HG02642 (cell line): Measurements from ENCODE around the gene FCHSD2.

ENCODE experiments used
- ATAC-seq: cut with Tn5 transposase; IDR thresholded peaks from one replicate; pipeline ENCODE4 v1.9.1; 2021; ENCODE audit warnings: mild to moderate bottlenecking; ENCODE audit not compliant: unreplicated experiment, poor library complexity

Gene FCHSD2

DNA sequence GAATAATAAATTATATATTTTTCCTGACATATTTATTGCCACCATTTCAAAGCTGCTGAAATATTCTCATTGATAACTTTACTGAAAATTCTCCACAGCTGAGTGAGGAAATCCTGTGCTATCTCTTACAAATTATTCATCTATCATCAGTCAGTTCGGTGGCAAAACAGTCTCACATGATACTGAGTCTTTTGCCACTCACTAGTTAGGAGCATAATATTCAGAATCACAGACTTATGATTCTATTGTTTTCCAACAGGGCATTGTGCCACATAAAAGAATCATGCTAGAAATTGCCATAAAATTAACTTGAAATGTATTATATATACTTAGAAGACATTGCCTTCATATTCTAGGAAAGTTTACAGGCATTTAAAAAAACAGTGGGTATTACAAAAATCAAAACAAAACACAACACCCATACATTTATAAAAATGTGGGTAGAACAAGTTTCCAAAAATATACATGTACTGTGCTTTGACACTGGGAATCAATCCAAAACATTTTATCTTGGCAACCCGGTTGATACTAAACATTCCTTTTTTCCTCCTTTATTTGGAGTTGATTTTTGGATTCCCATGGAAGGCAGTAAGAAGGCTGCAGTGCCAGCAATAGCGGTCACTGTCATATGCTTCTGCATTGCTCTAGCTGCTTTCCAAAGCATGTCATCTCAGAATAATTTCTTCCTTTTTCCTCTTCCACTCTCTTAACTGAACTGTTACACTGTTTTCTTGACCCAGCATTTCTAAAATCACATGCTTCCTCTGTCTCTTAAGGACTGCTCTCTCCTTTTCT, 285.4 kb downstream of the FCHSD2 start:
- no peak for ATAC-seq

DNA sequence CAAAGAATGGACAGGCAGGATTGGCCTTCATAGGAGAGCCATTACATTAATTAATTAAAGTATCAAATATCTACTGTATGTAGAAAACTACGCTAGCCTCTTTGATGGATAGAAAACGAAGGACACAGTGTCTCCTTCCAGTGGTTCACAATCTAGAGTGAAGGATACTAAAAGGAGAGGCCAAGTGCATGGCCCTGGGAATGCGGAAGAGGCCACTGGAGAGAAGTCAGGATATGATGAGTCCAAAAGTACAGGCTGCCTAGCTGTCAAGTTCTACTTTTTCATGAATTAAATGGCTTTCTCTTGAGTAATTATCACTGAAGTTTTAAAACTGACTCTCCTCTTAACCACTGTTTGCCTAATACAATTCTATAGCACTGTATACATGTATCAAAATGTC, 286.1 kb downstream of the FCHSD2 start:
- no peak for ATAC-seq

DNA sequence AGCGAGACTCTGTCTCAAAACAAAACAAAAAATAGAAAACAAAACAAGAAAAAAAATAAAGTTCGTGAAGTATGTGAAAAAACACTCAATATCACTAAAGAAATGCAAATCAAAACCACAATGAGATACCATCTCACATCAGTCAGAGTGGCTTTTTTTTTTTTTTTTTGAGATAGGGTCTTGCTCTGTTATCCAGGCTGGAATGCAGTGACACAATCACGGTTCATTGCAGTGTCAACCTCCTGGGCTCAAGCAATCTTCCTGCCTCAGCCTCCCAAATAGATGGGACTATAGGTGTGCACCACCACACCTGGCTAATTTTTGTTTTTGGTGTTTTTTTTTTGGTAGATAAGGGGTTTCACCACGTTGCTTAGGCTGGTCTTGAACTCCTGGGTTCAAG, 290.4 kb downstream of the FCHSD2 start:
- no peak for ATAC-seq

DNA sequence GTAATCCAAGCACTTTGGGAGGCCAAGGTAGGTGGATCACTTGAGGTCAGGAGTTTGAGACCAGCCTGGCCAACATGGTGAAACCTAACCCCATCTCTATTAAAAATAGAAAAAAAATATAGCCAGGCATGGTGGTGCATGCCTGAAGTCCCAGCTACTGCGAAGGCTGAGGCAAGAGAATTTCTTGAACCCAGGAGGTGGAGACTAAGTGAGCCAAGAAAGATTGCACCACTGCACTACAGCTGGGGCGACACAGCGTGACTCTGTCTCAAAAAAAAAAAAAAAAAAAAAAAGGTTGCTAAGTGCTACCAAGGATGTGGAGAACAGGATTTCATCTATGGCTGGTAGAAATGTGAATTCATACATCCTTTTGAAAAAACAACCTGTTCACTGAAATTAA, 291.3 kb downstream of the FCHSD2 start:
- ATAC-seq, result no peak

DNA sequence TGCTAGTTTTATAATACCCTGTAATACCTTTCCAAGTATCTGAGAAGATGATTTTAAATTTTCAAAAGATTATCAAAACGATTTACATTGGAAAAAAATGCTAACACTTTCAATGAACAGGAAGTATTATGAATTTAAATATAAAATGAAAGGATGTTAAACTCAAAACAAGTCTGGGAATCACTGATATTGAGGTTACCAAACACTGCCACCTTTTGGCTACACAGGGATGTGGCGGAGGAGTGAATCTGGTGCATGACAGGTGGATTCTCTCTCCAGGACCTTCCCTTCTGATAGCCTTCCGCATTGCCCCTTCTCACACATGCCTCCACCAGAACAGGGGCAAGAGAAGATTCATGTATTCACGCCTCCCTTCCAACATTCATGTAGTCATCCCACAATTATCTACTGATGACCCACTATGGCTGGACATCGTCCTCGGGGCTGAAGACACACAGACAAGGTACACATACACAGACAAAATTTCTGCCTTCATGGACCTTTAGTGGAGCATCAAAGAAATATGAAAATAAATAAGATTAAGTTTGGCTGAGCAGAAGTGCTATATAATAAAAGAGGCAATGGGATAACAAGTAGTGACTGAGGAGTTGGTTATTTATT, 293.2 kb downstream of the FCHSD2 start:
- no peak for ATAC-seq

DNA sequence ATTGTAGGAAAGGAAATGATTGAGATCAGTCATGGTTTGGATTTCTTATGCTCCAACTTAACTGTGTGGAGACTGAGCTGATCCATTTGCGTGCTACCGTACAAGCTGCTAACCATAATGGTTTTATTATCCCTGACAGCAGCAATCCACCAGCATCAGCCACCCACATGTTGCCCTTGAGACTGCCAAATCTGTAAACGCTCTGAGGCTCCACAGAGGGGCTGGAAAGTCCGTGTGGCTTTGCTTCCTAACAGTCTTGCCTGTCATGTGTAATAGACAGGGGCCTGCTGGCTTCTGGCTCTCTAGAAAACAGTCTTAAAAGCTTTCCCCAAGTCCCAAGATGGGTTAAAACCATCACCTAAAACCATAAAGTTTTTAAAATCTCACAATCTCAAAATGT, 297.8 kb downstream of the FCHSD2 start:
- no peak for ATAC-seq

DNA sequence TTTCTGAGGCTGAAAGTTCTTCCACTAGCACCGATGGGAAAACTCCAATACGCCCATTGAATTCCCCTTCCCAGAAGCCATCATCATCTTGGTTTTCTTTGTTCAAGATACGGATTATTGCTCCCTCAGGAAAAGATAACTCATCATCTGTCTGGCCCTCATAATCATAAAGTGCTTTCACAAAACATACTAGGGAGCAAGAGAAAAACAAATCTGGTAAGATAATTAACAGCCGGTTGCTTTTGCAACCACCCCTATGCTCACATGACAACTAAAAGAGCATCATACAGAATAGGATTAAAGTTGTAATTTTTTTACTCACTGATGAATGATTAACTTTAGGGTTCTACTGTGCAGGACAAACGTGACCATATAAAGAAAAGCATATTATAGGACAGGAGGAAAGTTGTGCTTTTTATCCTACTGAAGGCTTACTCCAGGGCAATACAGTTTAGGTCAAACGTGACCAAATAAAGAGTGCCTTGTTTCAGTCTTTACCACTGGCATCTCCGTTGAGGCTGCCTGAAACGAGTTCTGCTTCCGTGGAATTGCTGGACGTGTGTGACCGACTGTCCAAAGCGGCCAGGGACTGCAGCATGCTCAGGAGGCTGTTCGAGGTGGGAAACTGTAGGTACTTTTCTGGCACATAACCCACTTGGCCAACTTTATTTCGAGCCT, 299.3 kb downstream of the FCHSD2 start:
- ATAC-seq, result no peak

DNA sequence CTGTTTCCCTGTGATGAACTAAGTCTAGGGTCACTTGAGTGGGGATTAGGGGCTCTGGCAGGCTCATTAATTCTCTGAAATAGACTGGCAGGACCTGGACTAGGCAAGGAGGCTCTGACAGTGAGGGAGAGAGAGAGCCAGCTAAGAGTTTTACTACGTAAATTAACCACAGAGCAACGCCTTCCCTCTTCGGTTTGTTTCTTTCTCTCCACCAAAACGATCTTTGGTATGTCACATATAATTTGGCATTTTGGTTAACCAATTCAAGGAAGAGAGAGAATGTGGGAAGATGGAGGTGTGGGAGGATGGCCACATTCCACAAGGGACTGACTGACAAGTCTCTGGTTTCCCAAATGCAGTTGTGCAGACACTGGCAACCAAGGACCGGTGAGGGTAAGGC, 300.0 kb downstream of the FCHSD2 start:
- no peak for ATAC-seq

DNA sequence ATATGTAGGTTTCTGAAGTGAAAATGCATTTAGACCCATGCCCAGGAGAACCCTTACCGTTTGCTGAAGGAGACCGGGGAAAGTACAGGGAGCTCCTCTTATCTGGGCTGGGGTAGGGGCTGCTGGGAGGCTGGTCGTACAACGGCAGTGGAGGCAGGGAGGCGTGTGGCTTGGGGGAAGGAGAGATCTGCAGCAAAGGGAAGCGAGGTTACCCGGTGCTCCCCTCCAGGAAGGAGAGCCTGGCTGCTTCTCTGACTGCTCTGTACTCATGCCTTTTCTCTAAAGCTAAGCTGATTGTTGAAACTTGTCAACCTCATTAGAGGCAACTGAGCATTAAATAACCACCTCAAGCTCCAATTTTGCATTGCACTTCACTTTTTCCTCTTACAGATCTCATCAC, 300.7 kb downstream of the FCHSD2 start:
- ATAC-seq, result no peak

DNA sequence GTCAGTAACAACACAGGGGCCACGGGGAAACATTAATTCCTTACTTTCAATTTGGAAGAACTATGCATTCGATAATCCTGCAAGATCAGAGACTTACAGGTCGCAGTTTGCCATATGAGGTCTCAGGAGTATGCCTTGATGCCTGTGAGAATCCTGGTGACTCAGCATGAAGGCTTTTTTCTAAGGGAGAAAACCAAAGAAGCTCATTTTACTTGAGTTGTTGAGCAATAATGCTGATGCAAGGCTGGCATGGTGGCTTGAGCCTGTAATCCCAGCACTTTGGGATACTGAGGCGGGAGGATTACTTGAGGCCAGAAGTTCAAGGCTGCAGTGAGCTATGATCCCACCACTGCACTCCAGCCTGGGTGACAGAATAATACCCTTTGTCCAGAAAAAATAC, 301.3 kb downstream of the FCHSD2 start:
- ATAC-seq, result no peak

DNA sequence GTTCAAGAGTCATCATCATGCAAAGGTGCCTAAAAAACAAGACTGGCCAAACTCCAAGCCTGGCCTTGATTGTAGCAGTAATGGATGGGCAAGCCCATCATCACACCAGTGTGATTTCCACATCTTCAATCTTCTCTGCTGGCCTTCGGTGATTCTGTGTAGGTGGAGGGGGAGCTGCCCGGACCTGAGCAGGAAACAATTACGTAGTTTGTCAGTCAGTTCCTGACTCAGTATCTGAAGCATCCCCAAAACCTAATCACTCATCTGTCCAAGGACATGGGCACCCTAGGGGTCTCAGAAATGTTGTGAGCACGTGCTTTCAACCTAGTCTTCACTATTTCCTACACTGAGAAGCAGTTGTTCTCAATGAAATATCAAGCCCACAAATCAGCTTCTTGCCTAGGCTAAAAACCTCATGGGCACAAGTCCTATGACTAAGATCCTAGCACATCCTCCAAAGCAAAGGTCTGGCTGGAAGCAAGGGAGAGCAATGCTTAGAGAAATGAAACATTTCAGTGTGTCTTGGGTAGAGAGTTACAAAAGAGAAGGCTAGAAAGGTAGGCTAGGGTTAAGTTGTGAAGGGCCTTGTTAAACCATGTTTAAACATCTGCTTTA, 303.3 kb downstream of the FCHSD2 start:
- ATAC-seq, result no peak

DNA sequence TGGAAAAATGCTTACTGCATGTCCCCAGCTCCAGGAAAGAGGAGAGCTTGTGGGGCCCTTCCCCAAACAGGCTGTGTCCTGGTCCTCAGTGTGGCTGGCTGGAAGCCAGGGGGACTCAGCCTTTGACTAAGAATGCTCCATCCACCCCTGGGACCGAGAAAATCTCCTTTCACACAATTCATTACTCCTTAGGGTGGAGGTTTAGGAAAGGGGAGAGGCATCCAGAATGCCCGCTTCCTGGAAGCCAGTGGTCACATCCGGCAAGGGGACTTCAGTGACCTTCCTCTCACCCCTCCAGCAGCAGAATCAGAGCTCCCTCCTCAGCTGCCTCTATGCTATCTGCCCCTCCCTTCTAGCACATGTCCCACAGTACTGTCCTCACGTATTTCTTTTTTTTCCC, 306.0 kb downstream of the FCHSD2 start:
- no peak for ATAC-seq

DNA sequence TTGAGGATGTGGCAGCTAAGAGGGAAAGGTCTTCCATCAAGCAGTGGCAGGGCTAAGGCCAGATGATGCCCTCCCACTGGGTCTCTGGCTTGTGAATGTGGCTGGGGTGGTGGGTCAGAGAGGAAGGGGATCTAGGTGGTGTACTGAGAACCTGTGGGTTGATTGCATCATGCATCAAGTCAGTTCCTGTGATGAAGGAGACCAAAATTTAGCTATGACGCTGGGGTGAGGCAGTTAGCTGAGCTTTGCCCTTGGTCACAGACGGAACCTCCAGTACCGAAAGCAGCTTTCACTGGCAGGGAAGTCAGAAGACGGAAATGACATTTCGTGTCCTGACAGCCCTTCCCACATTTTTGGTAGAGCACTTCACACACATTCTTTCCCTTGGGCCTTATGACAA, 307.2 kb downstream of the FCHSD2 start:
- ATAC-seq, result no peak

DNA sequence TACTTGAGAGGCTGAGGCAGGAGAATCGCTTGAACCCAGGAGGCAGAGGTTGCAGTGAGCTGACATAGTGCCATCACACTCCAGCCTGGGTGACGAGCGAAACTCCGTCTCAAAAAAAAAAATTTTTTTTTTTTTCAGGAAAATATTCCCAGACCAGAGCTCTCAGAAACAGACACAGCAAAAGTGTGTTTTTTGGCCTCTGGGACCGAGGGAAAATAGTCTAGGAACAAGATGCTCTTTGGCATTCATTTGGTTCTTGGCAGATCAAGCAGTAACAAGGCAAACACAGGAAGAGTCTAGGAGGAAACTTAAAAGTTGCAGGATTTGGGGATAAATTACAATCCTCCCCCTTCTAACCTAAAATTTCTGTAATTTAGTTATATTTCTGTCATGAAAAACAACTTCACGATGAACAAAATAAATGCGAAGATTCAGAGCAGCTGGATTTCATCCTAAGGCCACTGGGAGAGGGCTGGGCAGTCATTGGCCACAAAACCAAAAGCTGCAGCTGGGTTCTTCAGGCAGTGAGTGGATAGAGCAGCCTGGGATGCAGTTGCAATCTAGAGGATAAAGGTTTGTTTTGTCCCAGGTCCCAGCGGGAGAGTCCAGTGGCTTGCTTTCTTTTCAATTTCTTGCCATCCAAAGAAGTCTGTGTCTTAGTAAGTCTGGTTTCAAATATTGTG, 308.2 kb downstream of the FCHSD2 start:
- ATAC-seq, result no peak

DNA sequence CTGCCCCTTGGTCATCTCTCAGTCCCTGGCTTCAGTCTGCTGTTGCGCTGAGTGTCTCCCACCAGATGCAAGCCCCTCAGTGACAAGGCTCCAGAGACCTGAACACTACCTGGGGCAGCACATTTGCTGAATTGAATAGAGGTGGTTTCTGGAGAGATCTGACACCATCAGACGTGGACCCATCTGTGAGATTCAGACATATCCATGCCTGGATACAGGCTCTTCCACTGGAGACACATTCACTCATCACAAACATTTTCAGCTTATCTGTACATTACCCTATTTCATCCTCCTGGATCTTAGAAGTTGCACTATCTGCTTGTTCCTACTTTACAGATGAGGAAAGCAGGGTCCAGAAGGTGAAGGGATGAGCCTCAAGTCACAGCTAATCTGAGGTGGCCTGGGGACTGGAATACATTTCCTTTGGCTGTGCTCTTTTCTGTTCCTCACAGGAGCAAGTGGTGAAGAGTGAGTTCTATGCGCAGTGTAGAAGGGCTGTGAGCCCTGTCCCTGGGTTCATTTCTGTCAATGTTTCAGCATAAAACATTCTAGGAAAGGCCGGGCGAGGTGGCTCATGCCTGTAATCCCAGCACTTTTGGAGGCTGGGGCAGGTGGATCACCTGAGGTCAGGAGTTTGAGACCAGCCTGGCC, 308.9 kb downstream of the FCHSD2 start:
- no peak for ATAC-seq

DNA sequence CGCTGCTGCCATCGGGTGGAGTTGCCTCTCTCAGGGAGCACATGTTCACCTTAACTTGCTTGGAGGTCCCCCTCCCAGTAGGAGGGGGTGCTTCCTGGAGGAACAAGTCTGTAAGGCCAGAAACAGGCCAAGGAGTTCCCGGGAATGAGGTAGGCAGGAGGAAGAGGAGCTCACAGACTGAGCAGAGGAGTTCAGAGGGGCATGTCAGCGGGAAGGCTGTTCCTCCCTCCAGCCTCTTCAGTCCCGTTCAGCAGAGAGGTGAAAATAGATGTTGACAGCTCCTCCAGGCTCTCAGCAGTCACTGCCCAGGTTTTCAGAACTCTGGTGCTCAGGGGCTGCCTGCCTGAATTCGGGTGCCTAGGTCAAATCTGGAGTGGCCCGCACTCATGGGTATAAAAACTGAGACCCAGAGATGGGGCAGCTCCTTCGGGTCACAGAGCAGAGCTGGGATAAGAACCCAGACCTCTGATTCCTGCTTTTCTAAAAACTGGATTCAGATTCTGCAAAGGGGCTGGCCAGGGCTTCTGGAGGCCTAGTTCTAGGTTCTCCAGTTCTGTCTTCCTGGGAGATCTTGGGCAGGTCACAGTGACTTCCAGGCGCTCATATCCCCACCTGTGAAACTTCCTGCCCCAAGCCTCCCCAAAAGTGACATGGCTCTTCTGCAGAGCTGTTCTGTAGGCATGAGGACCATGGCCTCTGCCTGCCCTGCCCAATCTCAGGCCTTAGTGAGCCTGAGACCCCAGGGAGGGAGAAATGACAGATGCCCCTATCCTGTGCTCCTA, 309.6 kb downstream of the FCHSD2 start:
- no peak for ATAC-seq

DNA sequence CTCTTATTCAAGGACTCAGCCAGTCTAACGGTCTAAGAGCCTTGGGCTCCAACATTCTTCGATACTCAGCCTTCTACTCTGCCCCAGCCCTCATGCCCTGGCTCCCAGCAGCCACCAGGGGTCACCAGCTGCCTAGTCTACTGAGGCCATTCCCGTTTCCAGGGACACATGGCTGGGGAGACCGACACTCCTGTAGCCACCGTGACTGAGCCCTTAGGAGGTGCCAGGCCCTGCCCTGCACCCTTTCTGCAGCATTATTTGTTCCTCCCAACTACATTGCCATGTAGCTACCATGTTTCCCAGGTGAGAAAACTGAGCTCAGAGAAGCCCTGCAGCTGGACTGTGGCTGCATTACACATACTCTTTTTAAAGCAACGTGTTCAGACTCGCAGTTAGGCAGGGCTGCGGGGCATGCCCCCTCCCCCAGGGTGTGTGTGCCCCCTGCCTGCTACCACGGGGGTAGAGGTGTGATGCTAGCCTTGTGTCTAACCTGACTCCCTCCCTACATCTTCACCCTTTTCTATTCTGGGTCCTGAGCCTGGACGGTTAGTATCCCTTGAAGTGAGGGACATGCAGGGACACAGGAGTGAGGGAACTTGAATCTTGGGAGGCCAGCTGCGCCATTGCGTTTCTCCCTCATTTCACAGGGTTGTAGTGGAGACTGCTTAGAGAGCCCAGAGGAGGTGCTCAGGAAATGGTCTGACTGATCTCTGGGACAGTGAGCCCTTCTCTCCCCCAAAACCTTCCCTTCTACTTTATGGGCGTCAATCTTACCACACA, 310.4 kb downstream of the FCHSD2 start:
- no peak for ATAC-seq

DNA sequence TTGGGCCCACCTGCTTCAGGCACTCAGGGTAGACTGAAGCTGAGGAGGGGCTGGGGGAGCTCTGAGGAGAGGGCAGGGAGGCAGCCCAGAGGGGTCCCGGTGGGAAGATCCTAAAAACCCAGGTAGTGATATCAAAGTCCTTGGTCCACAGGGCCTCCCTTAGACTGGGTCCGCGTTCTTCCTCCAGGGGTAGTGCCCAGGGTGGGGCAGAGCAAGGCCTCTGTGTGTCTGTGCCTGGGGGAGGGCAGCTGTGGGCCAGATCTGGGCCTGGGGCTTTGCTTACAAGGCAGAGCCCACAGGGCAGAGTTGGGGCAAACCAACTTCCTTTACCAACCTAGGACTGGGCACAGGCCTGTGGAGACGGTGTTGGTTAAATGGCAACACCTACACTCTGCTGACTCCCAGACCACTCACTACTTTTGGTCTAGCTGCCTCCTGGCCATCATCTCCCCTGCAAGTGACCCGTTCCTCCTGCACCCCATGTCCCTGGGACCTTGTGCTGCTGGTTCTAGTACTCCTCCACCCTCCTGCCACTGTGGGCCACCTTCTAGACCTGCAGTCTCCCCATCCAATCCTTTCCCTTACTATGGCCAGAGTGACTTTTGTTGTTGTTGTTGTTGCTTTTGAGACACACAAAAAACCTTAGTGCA, 312.1 kb downstream of the FCHSD2 start:
- no peak for ATAC-seq
